Left renal cortex interstitium (tissue), 4 donors: ENCODE data around the gene CANT1. TPM values are rescaled to one million over a fixed set of nuclear protein-coding genes. Genes with fewer than 3 reads are reported as not detected.

Experiments
- DNase-seq, 4 donors: peaks; one replicate each; pipeline ENCODE4 v3.0.0-alpha.2; 2013; ENCODE audit warnings: low read depth in 4 of 4, low spot score in 2 of 4, missing footprints in 1 of 4
- polyA plus RNA-seq, 4 donors: library from polyadenylated mRNA; unstranded; fragments of 120-200 nt; gene quantifications; one replicate each; pipeline ENCODE4 v1.2.1, GENCODE V29; 2013; ENCODE audit not compliant: insufficient read length in 4 of 4

Gene CANT1
- 10 to 100 TPM; 41.4 to 55.1 (median 47.4) TPM for polyA plus RNA-seq

- DNase-seq: peak; percentile 72 to 88 (median 80)
Measured at GRCh38 chr17:79009397-79010303, at the start of gene CANT1. TSS of gene CANT1 (minus strand) at chr17:79009764. CDS start at chr17:78997622, 12,142 bp downstream.

DNA sequence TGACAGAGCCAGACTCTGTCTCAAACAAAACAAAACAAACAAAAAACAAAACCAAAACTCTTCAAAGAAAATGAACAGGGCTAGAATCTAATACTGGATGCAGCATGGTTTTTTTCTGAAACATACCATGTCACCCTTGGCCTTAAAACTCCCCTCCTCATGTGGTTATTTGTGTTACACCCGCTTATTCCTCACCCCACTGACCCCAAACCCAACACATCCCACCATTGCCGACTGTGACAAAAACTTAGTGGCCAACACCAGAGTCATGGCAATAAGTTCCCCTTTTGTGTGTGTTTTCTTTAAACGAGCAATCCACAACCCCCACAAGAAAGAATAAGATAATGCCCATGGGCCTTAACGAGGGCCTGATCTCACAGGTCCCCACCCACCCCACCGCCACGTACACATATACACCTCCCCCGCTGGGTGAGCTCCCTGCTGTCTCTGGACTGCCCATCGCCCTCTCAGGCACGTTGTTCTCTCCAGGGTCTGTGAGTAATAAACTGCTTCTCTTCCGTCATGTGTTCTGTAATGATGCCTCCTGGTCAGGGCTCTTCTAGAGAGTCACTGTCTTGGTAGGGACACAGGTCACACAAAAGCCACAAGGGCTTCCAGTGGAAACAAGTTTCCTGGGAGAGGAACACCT is 48.3 kb upstream of the CANT1 start:
- no peak for DNase-seq

- no peak for DNase-seq
Measured at GRCh38 chr17:79055197-79055596, 45.6 kb upstream of the CANT1 start.

DNA sequence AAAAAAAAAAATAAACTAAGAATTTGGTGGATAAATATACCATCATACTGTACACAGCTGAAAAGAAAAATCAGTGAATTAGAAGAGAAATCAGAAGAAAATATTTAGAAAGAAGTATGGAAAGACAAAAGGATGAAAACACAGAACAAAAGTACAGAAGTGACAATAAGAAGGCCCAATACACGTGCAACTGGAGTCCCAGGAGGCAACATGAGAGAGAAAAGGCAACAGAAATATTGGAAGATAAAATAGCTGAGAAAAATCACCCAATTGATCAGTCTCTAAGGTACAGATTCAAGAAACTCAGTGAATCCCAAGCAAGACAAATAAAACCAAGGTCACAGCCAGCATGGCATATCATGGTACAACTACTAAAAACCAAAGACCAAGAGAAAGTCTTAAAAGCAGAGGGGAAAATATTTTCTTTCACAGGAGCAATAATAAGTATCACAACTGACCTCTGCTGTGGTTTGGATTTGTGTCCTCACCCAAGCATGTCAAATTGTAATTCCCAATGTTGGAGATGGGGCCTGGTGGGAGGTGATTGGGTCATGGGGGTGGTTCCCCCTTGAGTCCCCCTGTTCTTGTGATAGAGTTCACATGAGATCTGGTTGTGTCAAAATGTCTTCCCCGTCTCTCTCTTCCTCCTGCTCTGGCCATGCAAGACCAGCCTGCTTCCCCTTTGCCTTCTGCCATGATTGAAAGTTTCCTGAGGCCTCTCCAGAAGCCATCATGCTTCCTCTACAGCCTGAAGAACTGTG is 44.8 kb upstream of the CANT1 start:
- no peak for DNase-seq

- DNase-seq: no peak
Measured at GRCh38 chr17:79053251-79053925, 43.8 kb upstream of the CANT1 start.

DNA sequence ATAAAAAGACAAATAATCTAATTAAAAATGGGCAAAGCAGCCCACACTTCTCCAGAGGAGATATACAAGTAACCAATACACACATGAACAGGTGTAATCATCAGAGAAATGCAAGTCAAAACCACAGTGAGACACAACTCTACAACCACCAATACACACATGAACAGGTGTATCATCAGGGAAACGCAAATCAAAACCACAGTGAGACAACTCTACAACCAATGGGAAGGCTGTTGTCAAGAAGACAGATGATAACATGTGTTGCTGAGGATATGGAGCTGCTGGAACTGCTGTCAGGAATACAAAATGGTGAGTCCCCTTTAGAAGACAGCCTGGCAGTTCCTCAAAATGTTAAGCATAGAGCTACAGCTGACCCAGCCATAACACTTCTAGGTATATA is 42.6 kb upstream of the CANT1 start:
- no peak for DNase-seq

DNA sequence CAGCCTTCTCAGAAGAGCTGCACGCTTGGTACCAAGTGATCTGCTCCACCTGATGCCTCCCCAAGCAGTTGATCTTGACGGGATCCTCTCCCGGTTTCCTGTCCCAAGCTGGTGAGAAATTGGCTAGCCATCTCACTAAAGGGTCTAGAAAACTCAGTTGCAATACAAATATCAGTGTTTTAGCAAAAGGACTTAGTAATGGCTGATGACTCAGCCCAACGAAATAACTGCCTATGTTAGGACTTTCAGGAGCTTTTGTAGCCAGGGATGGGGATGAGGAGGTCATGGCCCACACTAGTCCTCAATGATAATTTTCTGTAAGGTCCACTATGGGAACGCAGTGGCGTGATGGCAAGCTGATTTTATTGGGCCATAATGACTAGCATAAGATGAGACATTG is 41.7 kb upstream of the CANT1 start:
- no peak for DNase-seq

DNA sequence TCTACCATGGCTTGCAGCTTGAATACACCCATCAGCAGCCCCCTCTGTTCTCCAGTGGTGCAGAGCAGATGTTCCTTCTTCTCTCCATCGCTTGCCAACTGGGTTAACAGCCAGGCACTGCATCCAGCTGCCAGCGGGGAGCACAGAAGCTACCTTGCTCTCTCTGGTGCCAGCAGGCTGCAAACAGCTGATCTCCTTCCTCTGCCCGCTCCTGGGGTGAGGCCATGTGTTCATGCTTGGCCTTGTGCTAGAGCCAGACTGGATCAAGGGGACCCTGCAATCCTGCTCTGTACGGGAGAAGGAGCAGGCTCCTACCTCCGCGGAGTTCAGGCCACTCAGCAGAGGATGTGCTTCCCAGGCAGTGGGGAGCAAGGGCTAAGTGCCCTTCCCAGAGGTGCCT is 41.0 kb upstream of the CANT1 start:
- no peak for DNase-seq

- DNase-seq: no peak
Measured at GRCh38 chr17:79049821-79050220, 40.3 kb upstream of the CANT1 start.

- no peak for DNase-seq
Measured at GRCh38 chr17:79048826-79049755, 39.5 kb upstream of the CANT1 start.

GRCh38 chr17:79047923-79048825 is 38.6 kb upstream of the CANT1 start:
- no peak for DNase-seq

DNA sequence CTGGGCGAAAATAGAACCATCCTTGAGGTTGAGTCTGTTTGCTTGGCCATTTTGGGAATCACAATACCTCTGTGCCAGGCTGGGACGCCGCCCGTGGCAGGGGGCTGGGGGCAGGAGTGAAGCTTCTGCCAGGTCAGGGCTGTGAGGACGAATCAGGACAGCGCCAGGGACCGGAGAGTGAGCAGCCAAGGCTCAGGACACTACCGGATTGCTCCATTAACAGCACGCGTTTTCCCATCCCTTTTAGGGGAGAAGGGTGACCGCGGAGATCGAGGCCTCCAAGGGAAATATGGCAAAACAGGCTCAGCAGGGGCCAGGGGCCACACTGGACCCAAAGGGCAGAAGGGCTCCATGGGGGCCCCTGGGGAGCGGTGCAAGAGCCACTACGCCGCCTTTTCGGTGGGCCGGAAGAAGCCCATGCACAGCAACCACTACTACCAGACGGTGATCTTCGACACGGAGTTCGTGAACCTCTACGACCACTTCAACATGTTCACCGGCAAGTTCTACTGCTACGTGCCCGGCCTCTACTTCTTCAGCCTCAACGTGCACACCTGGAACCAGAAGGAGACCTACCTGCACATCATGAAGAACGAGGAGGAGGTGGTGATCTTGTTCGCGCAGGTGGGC is 37.8 kb upstream of the CANT1 start:
- no peak for DNase-seq

DNA sequence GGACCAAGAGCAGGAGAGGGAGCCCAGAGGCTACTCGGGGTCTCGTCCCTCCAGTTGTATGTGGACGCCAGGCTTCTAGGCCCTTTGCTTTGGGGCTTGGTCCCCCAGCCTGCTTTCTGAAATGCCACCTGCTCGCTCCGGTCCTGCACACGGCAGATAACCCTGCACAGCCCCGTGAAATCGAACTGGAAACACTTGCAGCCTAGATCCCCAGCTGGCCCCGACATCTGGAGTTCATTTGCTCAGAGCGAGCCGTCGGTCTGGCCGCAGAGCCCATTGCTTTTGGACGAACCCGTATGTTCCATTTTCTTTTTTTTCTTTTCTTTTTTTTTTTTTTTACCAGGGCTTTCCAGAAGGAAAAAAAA is 37.3 kb upstream of the CANT1 start:
- DNase-seq: no peak

GRCh38 chr17:79046197-79046915 is 36.8 kb upstream of the CANT1 start:
- DNase-seq: no peak

GRCh38 chr17:79045842-79046196 is 36.3 kb upstream of the CANT1 start:
- peak in 1 of 4 donors; percentile 45 for DNase-seq

- no peak for DNase-seq
Measured at GRCh38 chr17:79045001-79045729, 35.6 kb upstream of the CANT1 start.

GRCh38 chr17:79044462-79044861 is 34.9 kb upstream of the CANT1 start:
- no peak for DNase-seq
